Measurements from ENCODE around the gene CTNS. TPM values are rescaled to one million over a fixed set of nuclear protein-coding genes. Genes with fewer than 3 reads are reported as not detected.
A peak's percentile ranks its signal among the peaks of the same experiment; 100 is the strongest.

The CTNS gene
- total RNA-seq, 1 experiment from 2014 or later: 20.4 TPM

DNA sequence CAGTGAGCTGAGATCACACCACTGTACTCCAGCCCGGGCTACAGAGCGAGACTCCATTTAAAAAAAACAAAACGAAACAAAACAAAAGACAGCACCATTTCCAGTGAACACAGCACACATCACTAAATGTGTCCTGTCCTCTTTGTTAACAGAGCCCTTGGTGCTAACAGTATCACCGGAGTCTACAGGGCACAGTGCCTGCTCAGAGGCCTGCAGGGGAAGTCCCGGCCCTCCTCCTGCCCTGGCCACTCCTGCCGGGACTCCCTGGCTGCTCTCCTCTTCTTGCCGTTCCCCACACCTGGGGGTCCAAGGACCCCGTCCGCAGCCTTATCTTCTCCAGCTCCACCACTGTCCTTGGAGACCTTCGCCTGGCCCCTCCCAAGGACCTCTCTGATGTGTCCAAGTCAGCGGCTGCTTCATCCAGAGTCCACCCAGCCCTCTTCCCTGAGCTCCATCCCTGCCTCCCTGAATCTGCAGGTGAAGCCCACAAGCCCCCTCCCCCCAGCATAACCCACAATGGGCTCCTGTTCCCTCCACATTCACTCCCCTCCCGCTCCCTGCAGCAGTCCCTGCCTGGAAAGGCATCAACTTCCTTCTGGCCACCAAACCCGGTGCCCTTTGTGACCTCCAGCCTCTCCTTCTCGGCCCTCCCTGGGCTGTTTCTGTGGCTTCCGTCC is 35.9 kb upstream of the CTNS start:
- DNase-seq (ENCODE audit: low read depth, low spot score) (no peak), ATAC-seq (no peak)
- H3K36me3 ChIP-seq (ENCODE audit: control insufficient read depth, insufficient read depth, low read length): no peaks in the 10 kb centered on the region
- no peak overlapping the region for H3K27ac ChIP-seq (ENCODE audit: low read length)
- no peaks in the 10 kb centered on the region for H3K4me1 ChIP-seq (ENCODE audit: control insufficient read depth, insufficient read depth, low read length)
- no peak for TF ChIP-seq TCF7L2 (IDR thresholded peaks at IDR 0.05; ENCODE audit: low read depth, low read length)
- TF ChIP-seq, protein P1, sequence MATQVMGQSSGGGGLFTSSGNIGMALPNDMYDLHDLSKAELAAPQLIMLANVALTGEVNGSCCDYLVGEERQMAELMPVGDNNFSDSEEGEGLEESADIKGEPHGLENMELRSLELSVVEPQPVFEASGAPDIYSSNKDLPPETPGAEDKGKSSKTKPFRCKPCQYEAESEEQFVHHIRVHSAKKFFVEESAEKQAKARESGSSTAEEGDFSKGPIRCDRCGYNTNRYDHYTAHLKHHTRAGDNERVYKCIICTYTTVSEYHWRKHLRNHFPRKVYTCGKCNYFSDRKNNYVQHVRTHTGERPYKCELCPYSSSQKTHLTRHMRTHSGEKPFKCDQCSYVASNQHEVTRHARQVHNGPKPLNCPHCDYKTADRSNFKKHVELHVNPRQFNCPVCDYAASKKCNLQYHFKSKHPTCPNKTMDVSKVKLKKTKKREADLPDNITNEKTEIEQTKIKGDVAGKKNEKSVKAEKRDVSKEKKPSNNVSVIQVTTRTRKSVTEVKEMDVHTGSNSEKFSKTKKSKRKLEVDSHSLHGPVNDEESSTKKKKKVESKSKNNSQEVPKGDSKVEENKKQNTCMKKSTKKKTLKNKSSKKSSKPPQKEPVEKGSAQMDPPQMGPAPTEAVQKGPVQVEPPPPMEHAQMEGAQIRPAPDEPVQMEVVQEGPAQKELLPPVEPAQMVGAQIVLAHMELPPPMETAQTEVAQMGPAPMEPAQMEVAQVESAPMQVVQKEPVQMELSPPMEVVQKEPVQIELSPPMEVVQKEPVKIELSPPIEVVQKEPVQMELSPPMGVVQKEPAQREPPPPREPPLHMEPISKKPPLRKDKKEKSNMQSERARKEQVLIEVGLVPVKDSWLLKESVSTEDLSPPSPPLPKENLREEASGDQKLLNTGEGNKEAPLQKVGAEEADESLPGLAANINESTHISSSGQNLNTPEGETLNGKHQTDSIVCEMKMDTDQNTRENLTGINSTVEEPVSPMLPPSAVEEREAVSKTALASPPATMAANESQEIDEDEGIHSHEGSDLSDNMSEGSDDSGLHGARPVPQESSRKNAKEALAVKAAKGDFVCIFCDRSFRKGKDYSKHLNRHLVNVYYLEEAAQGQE (IDR thresholded peaks at IDR 0.05; ENCODE audit: insufficient read depth in 1 of 2, low read depth in 2 of 2, low read length in 1 of 2): no peak
- TF ChIP-seq POLR2AphosphoS5 (IDR thresholded peaks at IDR 0.05; ENCODE audit: low read depth, low read length): no peak
- no peak for TF ChIP-seq SIN3A (IDR thresholded peaks at IDR 0.05; ENCODE audit: borderline replicate concordance, insufficient read depth, low read depth, low read length)
- TF ChIP-seq CTCF (IDR thresholded peaks at IDR 0.05): no peak
- BruUV-seq (replicated peaks): no TSS peak
- no peaks in the 10 kb centered on the region for H3K27me3 ChIP-seq (ENCODE audit: control insufficient read depth, insufficient read depth, low read length)
- ChIA-PET POLR2A (no interaction called here), CTCF (interaction anchor here (0.7 kb wide), 1 partner anchor 1237 kb away, joined by 6 read pairs; no protein-coding TSS in a partner anchor)
- in situ Hi-C loops (cut with HindIII; ENCODE audit: low pct_unique_long_range_greater_than_20kb, low sequenced_read_pairs) (no loop called here), intact Hi-C loops (cut with micrococcal nuclease; ENCODE audit: unreplicated experiment) (no loop called here)
- H3K4me3 ChIP-seq (ENCODE audit: low read depth in 2 of 2, low read length in 2 of 2): no peak overlapping the region
- no peaks in the 10 kb centered on the region for H3K9me3 ChIP-seq (ENCODE audit: control insufficient read depth, insufficient read depth, low read depth, low read length)

DNA sequence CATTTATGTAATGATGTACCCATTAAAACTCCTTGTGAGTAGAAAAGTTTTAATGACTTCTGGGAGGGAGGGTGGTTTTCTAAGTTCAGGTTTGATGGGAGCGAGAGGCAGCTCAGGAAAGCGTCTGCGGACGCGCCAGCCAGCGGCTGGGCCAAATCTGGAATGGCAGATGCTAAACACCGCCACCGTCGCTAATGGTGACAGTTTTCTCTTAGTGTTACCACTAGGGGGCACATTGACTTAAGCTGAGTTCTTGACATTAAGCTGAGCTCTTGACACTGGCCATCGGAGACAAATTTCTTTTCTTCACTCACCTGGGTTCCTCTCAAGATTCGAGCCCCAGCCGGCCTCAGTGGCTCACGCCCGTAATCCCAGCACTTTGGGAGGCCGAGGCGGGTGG is 34.1 kb upstream of the CTNS start:
- H3K9me3 ChIP-seq (ENCODE audit: control insufficient read depth, insufficient read depth, low read depth, low read length): no peaks in the 10 kb centered on the region

More for the DNA sequence above, 34.1 kb upstream of the CTNS start:
- H3K4me1 ChIP-seq (ENCODE audit: control insufficient read depth, insufficient read depth, low read length): no peaks in the 10 kb centered on the region
- BruUV-seq (replicated peaks): no TSS peak
- no peaks in the 10 kb centered on the region for H3K36me3 ChIP-seq (ENCODE audit: control insufficient read depth, insufficient read depth, low read length)
- in situ Hi-C loops (cut with HindIII; ENCODE audit: low pct_unique_long_range_greater_than_20kb, low sequenced_read_pairs): no loop called here
- no peak overlapping the region for H3K4me3 ChIP-seq (ENCODE audit: low read depth in 2 of 2, low read length in 2 of 2)
- H3K27ac ChIP-seq (ENCODE audit: low read length): no peak overlapping the region
- H3K27me3 ChIP-seq (ENCODE audit: control insufficient read depth, insufficient read depth, low read length): no peaks in the 10 kb centered on the region
- TF ChIP-seq SIN3A (IDR thresholded peaks at IDR 0.05; ENCODE audit: borderline replicate concordance, insufficient read depth, low read depth, low read length) (no peak), POLR2AphosphoS5 (IDR thresholded peaks at IDR 0.05; ENCODE audit: low read depth, low read length) (no peak), CTCF (IDR thresholded peaks at IDR 0.05) (no peak; the same call in 1 of the 2 replicates), TCF7L2 (IDR thresholded peaks at IDR 0.05; ENCODE audit: low read depth, low read length) (no peak)
- TF ChIP-seq, protein P1 (IDR thresholded peaks at IDR 0.05; ENCODE audit: insufficient read depth in 1 of 2, low read depth in 2 of 2, low read length in 1 of 2): no peak
- ChIA-PET POLR2A (no interaction called here), CTCF (no interaction called here)
- ATAC-seq (0 out of 2 replicates have a peak, but pooled peaks have one; percentile 44), DNase-seq (ENCODE audit: low read depth, low spot score) (peak; percentile 15)
- intact Hi-C loops (cut with micrococcal nuclease; ENCODE audit: unreplicated experiment): no loop called here

All from Panc1 (cell line).